Limb (tissue), 2 donors: Measurements from ENCODE around the gene ARHGAP22.

Source experiments
- DNase-seq, 2 donors: peaks; one replicate each; pipeline ENCODE4 v3.0.0-alpha.2; 2016; ENCODE audit errors: extremely low spot score in 2 of 2

The ARHGAP22 gene

DNA sequence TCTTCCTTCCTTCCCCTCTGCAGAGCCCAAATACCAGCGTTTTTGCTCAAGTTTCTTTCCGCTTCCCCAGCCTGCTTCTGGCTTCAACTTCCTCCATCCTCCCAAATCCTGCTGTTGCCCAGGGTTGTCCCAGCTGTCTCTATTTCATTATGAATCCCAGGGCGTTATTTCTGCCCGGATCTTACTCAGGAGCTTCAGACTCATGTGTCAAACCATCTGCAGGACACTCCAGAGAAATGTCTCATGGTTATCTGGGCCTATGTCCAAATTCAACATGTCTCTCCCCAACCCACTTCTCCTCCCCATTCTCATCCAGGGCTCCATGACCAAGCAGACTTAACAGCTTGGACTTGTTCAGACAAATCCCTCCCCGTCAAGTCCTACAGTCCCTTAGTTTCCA is 15.6 kb downstream of the ARHGAP22 start:
- DNase-seq = no peak

DNA sequence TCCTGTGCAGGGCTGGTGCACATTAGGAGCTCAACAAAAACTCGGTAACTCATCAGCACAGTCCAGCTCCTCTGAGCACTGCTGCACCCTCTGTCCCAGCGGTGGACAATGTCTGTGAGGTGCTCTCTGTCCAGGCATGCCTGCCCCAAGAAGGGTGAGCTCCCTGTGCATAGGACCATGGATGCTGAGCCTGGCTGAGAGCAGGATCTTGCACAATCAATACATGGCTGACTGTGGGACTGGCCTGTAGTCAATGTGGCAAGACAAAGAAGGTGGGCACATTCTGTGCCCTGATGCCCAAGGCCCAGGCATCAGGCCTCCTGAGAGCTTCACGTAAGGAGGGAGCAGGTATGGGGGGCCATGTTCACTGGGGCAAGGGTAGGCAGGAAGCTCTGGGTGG is 17.1 kb downstream of the ARHGAP22 start:
- no peak for DNase-seq

DNA sequence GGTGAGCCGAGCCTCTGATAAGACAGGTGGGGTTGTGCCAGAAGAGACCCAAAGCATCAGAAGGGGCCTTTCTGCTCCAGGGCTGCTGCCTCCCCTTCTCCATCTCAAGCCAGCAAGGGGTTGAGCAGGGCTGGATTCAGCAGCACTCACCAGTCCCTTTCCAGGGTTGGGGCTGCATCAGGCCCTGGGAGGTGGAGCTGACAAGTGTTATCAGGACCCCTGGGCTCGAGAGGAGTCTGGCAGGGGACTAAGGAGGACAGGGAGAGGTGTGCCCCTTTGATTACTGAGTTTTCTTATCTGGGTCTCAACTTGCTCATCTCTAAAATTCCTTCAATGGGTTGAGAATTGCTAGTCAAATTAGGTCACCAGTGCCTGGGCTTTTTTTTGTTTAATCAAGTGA is 17.8 kb downstream of the ARHGAP22 start:
- DNase-seq = no peak

DNA sequence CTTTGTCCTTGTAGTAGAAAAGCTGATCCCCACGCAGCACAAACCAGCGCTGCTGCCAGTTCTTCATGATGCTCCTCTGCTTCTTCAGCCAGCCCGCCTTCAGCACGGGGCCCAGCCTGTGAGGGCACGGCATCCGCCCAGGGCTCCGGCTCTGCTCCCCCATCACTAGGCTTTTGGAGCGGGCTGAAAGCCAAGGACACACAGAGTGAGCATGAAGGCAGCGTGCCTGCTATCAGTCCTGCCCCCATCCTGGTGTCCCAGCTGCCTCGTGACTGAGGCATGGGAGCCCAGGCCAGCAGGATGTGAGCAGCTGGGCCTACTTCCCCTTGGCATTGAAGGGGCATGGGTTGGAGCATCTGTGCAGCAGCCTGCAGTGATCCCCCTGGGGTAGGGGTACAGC is 21.9 kb downstream of the ARHGAP22 start:
- no peak for DNase-seq

DNA sequence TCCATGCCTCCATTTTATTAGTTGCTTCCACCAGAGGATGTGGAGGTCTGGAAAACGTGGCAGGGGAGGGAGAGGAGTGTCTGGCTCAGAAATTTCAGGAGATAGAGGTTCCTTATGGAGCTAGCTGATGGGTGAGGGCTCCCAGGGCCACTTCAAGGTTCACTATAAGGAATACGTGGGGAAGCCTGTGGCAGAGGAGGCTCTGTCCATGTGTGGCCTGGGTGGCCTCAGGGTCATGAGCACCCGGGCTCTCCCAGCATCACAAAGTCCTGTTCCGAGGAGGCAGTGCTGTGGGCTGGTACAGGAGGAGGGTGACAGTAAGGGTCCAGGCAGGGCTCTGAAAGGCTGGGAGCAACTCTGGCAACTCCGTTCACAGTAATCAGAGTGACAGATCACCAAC is 24.6 kb downstream of the ARHGAP22 start:
- no peak for DNase-seq

DNA sequence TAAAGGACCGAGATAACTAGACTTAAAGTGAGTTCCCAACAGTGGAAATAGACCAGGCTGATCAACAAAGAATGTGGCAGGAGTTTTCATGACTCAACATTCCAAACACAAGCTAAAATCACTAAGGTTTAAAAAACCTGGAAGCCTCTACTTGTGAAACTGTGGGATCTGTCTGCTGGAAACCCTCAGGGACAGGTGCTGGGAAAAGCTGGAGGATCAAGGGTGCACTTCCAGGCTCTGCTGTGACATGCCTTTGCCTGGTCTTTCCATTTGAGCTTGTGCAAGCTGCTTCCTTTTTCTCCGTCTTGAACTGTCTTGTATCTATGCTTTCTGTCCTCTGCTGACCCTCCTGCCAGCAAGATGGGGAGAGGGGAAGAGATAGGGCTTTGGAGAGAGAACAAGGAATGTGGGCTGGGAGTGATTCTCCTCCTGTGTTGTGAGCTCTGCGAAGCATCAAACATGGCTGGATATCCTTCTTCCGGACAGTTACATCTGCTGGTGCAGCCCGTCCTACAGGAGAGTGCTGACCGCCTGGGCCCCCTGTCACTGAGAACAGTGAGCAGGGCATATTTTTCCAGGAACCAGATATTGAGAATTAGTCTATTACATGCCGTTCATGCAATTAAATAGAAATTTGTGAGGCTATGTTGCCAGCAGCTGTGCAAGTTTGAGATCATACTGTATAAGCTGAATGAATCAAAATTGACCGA is 25.5 kb downstream of the ARHGAP22 start:
- no peak for DNase-seq

DNA sequence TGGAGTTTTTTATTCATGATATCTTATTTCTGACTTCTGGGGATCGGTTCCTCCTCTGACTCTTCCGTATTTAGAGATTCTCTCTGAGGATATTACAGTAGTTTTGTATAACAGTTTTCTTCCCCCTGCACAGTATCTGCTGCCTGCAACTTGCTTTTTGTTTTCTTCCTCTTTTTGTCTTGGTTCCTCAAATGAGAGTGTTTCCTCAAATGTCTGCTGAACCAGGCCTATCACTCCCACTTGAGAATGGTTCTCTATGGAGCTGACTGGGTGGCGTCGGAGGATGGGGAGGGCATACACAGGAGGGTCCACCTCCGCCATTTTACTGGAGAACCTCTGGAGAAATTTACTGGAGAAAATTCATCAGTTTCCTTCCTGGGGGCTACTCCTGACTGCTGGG is 27.7 kb downstream of the ARHGAP22 start:
- DNase-seq = no peak

DNA sequence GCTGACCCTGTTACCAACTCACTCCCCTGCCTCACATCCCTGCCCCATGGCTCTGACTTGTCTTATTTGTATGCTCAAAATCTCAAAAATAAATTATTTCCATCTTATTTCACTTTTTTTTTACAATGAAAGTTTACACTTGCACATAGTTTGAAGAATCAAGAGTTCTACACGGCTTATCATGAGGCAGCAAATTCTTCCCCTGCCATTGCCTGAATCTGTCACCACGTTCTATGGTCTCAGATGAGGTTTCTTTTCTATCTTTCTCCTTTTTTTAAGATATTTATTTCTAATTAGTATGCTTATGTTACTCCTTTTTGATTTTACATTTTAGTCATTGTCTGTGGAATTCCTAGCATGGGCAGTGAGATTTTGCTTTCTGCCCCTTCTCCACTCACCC is 28.4 kb downstream of the ARHGAP22 start:
- DNase-seq = no peak

DNA sequence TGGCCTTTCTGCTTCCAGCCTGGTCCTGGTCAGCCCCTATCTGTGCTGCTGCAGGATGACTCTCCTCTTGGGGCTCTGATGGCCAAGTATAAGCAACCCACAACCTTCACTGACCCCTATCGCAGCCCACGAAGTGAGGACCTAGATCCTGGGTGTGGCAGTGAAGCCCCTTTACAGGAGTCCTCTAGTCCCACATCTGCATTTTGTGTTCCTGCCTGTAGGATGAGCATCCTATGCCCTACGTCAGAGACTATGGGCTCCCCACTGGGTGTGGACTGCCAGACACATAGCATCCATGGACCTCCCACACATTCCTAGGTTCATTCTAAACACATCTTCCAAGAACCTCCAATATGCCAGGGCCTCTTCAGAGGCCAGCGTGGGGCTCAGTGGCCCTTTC is 29.0 kb downstream of the ARHGAP22 start:
- peak in 1 of 2 donors; percentile 8 for DNase-seq

DNA sequence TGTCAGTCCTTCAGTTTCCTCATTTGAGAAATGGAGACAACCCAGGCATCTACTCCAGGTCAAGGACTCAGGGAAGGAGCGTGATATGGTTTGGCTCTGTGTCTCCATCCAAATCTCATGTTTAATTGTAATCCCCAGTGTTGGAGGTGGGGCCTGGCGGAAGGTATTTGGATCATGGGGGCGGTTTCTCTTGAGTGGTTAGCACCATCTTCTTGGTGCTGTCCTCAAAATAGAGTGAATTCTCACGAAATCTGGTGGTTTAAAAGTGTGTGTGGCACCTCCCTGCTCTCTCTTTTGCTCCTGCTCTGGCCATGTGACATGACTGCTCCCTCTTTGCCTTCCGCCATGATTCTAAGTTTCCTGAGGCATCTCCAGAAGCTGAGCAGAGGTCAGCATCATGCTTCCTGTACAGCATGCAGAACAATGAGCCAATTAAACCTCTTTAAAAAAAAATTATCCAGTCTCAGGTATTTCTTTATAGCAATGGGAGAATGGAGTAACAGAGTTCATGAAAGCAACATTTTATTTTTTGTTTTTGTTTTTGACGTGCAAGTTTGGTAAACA is 30.0 kb downstream of the ARHGAP22 start:
- no peak for DNase-seq

DNA sequence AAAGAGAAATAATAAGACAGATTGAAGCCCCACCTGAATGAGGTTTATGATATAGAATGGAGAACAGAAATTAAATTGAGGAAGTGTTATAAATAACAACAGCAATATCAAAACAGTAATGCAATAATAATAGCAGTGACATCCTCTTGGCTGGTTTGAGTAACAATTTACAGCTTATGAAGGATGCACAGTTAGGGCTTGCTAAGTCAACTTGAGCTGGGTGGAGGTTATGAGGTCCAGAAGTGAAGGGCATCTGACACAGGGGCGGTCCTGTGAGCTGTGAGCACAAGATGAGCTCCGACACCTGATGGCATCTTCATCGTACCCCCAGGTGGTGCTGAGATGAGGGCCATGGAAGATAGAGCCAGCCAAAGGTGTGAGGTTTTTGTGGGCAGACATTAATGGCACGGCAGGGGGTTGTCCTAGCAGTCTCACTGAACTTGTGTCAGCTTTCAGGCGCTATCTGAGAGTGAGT is 30.5 kb downstream of the ARHGAP22 start:
- no peak for DNase-seq

DNA sequence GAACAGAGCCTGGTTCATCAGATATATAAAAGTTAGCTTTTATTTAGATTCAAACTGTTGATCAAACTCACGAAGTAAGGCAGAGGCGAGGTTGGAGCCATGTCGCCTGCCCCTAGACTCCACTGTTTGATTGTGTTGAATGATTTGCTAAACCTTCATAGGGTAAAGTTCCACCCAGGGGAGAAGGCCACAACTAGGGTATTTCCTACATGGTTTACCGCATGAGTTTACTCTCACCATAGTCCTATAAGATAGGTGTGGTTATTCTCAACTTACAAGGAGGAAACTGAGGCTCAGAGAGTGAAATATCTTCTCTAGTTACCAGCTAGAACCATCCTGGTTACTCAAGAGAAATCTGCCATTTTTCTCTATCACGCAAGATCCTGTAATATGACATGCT is 31.8 kb downstream of the ARHGAP22 start:
- no peak for DNase-seq

DNA sequence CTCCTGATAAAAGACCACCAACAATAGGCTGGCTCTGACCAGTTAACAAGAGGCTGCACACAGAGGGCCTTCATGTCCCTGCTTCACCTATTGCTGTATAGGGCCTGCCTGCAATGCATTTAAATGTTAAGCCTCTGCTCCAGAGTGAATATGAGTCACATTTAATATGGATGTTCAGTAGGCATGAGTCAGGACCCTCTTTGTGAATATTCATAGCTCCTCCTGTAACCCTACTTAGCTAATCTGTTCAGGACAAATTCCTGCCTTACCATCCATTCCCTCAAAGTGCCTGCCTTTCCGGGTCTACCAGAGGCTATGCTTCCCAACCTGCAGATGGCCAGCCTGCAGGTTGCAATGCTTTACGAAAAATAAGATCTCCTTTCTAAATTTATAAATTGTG is 32.5 kb downstream of the ARHGAP22 start:
- DNase-seq = no peak

DNA sequence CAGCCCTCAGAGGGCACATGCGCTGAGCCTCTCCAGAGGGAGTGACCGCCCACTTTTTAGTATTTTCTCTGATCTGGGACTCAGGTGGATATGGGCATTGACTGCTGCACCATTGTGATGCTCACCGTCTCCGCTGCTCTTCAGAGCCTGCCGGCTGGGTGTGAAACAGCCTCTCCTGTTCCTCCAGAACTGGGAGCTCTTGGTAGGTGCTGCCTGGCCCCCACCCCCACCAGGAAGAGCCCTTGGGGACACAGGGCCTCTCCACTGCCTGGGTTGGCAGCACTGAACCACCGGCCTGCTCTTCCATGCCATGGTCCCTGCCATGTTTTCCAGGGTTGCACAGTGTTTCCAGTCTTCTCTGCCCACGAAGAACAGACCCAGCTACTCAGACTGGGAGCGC is 36.3 kb downstream of the ARHGAP22 start:
- no peak for DNase-seq

DNA sequence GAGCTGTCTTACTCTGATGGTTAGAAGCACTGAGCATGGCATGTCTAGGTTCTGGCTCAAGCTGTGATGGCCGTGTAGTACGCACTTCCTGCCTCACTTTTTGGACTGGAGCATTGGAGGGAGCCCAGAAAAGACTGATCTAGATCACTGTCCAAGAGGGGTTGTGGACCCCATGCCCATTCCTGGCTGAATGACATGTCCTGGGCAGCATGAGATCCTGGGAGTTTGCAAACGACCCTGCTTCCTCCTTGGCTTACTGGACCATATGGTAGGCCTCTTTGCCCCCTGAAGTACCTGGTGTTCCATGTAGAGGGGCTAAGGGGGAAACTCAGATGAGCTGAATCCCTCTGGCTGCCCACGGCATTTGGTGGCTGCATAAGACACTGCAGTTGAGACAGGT is 36.7 kb downstream of the ARHGAP22 start:
- peak in 1 of 2 donors; percentile 4 for DNase-seq

DNA sequence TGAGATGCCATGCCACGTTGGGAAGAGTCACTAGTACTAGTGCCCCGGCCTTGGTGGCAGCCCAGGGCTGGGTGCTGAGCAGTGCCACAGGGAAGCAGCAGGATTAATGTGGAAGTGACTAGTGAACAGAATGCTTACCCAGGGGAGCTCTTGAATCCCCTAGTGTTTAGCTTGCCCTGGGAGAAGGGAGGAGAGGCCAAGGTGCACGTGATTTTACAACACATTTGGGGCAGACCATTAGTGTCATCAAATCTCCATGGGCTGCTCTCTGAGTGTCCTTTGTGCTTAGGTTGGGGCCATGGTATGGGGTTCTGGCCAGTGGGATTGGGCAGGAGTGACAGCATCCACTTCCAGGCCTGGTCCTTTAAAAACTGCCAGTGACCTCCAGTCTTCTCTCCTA is 37.5 kb downstream of the ARHGAP22 start:
- peak in 1 of 2 donors; percentile 6 for DNase-seq

DNA sequence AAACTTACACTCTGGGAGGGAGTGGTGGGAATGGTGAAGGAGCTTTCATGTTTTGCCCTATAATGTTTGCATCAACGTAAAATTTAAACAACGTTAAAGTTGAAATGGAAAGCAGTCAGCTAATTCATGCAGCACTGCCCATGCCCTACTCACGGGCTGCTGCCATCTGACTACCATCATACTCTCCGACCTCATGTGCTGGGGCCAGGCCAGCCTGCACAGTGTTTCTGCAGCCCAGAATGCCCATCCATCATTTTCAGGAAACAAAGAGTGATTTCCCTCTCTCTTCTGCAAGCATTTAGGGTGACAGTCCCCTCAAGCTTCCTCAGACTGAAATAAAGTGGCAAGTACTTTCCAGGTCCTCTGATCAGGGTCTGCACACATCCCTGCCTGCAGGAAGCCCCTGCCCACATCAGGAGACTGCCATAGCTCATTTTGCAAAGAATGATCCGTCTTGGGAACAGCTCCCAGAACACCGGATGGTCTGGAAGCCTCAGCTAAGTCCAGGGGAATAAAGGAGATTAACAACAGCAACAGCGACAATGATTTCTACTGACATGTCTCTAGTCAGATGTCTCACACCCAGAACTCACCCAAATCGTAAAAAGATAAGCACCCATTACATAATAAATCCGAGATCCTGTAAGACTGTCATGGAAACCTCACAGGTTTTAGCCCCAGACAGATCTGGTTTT is 40.3 kb downstream of the ARHGAP22 start:
- DNase-seq = peak in 1 of 2 donors; percentile 6

DNA sequence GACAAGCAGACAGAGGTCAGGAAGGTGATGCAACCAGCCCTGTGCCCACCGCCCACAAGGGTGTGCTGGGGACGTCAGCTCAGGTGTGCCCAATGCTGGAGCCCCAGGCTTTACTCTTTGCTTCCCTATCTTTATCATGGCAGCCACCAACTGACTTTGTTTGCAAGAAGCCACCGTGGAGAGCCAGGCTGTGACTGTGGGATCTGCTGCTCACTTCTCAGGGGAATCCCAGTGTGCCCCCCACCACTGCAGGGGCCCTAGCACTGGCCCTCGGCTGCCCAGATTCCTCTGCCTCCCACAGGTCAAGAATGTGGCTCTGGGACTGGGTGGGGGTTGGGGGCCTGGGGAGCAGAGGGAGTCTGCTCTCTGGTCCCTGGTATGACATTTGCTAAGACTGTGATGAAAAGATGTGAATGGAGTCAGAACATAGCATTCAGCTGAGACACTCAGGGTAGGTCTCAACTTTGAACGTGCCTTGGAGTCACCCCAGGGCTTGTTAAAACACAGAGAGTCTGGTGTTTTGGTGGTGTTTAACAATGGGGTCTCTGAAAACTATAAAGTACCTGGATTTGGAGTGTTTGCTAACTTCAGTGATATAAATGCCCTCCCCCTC is 47.3 kb downstream of the ARHGAP22 start:
- DNase-seq = no peak

DNA sequence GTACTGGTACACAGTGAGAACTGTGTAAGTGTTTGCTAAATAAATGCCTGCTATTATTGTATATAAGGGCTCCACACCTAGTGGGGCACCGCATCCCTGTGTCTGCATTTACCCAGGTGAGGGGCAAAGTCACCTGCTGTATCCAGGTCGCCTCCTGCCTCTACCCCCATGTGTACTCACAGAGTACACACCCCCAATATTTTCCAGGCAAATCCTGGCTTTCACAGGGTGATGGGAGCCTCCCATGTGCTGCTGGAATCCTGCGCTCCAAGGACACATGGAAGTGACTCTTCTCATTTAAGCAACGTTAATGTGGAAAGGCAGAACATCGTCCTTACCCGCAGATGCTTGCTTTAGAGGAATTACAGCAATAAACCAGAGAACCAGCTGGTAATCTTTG is 48.2 kb downstream of the ARHGAP22 start:
- DNase-seq = no peak

DNA sequence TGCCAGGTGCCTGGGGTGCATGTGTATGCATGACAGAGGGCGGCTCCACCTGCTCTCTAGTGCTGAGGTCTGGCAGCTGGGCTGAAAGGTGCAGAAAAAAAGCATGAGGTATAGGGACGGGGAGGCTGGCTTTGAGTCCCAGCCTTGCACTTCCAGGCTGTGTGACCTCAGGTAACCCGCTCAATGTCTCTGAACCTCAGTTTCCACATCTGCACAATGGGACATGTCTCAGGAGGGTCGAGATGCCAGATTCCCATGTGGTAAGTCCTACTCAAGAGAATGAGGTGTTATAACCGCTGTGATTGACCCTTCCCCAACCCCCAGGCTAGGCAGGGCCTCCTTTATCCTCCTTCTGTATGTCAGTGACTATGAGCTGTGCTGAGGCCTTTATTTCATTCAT is 48.8 kb downstream of the ARHGAP22 start:
- DNase-seq = no peak

DNA sequence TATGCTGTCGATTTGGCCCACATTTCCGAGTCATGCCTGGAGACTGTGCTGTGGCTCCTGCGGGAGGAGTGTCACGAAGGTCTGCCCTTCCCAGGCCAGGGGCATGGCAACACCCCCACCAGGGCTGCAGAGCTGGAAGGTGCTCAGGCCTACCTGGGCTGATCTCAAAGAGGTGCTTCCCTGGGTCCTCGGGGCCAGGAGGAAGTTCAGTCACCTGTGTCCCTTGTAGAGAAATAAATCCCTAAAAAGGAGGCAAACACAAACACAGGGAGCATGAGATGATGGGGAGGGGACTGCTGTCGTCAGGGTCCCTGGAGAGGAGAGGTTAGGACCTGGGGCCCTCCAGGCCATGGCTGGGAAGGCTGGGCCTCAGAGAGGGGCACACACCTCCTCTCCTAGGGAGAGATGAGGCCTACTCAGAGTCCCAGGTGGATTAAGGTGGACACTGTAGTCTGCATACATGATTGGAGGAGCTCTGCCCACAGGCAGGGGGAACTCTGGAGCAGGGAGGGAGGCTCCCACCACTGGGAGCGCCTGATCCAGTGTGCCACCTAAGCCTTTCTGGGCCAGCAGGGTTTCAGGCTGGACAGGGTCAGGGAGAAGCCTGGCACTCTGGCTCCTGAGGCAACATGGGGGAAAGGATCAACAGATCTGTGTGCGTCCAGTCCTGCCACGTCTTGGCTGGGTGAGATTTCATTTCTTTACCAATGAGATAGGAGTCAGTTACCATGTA is 49.4 kb downstream of the ARHGAP22 start:
- no peak for DNase-seq

DNA sequence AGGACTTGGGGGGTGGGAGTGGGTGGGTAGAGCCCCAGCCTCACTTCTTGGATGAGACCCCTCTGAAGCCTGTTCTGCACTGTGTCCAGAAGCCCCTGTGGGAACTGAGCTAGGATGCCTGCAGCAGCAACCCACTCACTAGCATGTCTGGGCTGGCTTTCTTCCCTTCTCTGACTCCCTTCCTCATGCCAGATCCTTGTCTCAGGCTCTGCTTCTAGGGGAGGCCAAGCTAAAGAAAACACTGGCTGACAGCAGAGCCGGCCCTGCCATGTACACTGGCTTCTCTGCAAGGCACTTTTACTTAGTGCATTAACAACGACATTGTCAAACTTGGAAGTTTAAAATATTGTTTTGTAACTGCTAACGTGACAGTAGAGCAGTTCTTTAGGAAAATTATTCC is 50.2 kb downstream of the ARHGAP22 start:
- DNase-seq = no peak
